Type B pancreatic cell (in vitro differentiated cells): ENCODE measurements around the gene ARL4C. TPM values are rescaled to one million over a fixed set of nuclear protein-coding genes. Genes with fewer than 3 reads are reported as not detected.

ENCODE experiments used
- DNase-seq: peaks from one replicate; pipeline ENCODE4 v3.0.0; 2021; ENCODE audit warnings: mixed read lengths; ENCODE audit not compliant: unreplicated experiment; ENCODE audit errors: extremely low spot score
- H3K27ac Mint-ChIP-seq: 2 replicates; pipeline ENCODE4 v1.8.0; 2021; ENCODE audit warnings: mild to moderate bottlenecking, mixed read lengths
- H3K27me3 Mint-ChIP-seq: 2 replicates; pipeline ENCODE4 v1.8.0; 2021; ENCODE audit warnings: mixed read lengths
- H3K36me3 Mint-ChIP-seq: 2 replicates; pipeline ENCODE4 v1.8.0; 2021; ENCODE audit warnings: mixed read lengths
- H3K4me1 Mint-ChIP-seq: one replicate; pipeline ENCODE4 v1.8.0; 2021; ENCODE audit warnings: mixed read lengths; ENCODE audit not compliant: unreplicated experiment
- H3K4me3 Mint-ChIP-seq: 2 replicates; pipeline ENCODE4 v1.8.0; 2021; ENCODE audit warnings: mild to moderate bottlenecking, mixed read lengths
- H3K9me3 Mint-ChIP-seq: 2 replicates; pipeline ENCODE4 v1.8.0; 2021; ENCODE audit warnings: mixed read lengths
- total RNA-seq: library from RNA; stranded (reverse); gene quantifications from 2 replicates; pipeline ENCODE4 v1.2.1, GENCODE V29; 2021; ENCODE audit warnings: low replicate concordance
- TF ChIP-seq, protein P1 (sequence below): fragments of 200-600 bp; sonication (generic); conservative IDR thresholded peaks from 2 replicates; pipeline ENCODE4 v1.5.0; 2021; ENCODE audit warnings: antibody characterized with exemption, mild to moderate bottlenecking

The ARL4C gene
- total RNA-seq, 1 donor from 2014 or later, result 72.1 TPM

DNA sequence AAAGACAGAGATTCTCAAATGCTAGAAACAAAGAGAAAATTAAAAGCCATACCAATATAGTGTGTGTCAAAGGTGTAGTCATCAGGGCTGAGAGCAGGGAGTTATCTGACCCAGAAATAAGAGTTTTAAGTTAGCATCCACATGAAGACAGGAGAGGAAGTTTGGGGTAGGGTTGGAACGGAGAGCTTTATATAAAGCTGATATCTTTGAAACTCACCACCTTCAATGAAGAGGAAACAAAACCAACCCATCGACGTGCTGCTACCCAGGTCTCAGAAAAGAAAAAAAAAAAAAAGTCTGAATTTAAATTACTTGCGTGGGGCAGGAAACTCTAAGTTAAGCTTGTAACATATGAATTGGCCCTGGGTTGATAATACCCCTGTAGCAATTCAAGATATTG, 42.4 kb downstream of the ARL4C start:
- Mint-ChIP-seq H3K27me3 (peaks cover 4% of the 10 kb centered on the region), H3K27ac (no peak overlapping the region), H3K4me1 (peaks cover 6% of the 10 kb centered on the region), H3K36me3 (peaks cover 3% of the 10 kb centered on the region), H3K4me3 (no peak overlapping the region), H3K9me3 (peaks cover 4% of the 10 kb centered on the region)
- TF ChIP-seq, protein P1, sequence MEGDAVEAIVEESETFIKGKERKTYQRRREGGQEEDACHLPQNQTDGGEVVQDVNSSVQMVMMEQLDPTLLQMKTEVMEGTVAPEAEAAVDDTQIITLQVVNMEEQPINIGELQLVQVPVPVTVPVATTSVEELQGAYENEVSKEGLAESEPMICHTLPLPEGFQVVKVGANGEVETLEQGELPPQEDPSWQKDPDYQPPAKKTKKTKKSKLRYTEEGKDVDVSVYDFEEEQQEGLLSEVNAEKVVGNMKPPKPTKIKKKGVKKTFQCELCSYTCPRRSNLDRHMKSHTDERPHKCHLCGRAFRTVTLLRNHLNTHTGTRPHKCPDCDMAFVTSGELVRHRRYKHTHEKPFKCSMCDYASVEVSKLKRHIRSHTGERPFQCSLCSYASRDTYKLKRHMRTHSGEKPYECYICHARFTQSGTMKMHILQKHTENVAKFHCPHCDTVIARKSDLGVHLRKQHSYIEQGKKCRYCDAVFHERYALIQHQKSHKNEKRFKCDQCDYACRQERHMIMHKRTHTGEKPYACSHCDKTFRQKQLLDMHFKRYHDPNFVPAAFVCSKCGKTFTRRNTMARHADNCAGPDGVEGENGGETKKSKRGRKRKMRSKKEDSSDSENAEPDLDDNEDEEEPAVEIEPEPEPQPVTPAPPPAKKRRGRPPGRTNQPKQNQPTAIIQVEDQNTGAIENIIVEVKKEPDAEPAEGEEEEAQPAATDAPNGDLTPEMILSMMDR, result no peak
- no peak for DNase-seq

DNA sequence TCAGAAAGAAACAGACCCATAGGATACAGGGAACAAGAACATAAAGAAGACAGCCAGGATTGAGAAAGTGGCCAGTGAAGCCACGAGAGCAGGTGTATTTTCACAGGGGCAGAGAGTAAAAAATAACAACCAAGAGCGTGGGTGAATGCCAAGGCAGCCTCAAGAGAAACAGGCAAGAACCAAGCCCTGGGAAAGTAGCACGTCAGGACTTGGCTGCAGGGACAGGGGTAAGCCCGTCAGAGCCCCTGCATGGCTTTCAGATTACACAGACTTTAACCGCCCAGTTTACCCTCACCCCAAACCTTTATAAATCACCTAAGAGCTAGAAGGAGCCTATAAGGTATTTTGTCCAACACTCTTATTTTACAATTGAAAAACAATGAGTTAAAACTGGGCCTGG, 43.7 kb downstream of the ARL4C start:
- no peak overlapping the region for H3K27ac Mint-ChIP-seq
- no peak for DNase-seq
- H3K4me1 Mint-ChIP-seq, result peaks cover 18% of the 10 kb centered on the region
- peaks cover 4% of the 10 kb centered on the region for H3K9me3 Mint-ChIP-seq
- H3K27me3 Mint-ChIP-seq, result peaks cover 7% of the 10 kb centered on the region
- TF ChIP-seq, protein P1, result no peak
- no peak overlapping the region for H3K4me3 Mint-ChIP-seq
- peaks cover 3% of the 10 kb centered on the region for H3K36me3 Mint-ChIP-seq

DNA sequence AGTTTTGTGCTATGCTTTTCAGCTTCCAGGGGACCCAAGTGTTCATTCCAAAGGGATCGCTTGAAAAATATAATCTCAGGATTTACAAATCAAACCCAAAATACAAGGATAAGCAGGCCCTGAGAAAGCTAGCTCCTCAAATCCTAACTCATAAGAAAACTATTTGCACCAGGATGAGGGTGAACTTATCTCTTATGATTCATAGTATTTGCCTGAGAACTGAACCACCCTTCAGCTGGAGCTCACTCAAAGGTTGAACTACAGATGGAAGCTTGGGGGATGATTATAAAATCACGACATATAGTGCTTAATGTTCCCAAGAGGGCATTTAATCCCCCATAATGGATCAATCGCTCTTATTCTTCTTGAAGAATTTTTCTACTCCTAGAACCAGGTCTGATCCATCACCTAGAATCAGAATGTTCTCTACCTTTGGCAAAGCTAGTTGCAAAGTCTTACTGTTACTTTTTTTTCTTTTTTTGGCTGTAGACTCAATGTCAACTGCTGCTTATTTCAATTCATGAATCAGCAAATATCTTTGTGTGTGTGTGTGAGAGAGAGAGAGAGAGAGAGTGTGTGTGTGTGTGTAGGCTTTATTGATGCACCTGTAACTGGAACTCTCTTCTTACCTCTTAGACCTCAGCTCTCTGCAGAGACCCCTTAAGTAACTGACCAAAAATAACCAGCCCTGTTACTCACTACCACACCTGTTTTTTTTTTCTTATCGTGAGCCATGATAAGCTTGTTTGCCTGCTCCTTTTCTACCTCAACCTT, 44.8 kb downstream of the ARL4C start:
- no peak for DNase-seq
- TF ChIP-seq, protein P1, result no peak
- Mint-ChIP-seq H3K27me3 (peaks cover 10% of the 10 kb centered on the region), H3K36me3 (peaks cover 3% of the 10 kb centered on the region), H3K4me3 (peak overlapping the region; percentile 58), H3K4me1 (peaks cover 22% of the 10 kb centered on the region), H3K27ac (peak overlapping the region; percentile 88), H3K9me3 (peaks cover 4% of the 10 kb centered on the region)

DNA sequence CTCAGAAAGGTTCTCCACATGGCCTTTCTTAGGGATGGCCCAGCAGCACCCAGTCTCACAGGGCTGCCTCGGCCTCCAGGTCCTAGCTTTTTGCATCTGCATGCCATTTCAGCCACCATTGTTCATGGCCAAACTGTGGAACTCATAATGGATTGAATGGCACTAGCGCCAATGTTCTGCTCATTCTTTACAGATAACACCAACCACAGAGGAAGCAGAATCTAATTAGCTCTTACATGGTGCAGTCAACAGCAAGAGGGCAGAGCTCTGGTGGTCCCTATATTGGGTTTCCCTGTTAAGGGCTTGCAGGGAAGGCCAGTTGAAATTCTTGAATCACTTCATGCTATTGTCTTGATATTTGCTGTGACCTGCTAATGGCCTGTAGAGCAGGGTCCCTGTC, 45.6 kb downstream of the ARL4C start:
- no peak overlapping the region for H3K27ac Mint-ChIP-seq
- peaks cover 4% of the 10 kb centered on the region for H3K9me3 Mint-ChIP-seq
- TF ChIP-seq, protein P1, result no peak
- no peak for DNase-seq
- H3K4me3 Mint-ChIP-seq, result no peak overlapping the region
- peaks cover 22% of the 10 kb centered on the region for H3K4me1 Mint-ChIP-seq
- peaks cover 10% of the 10 kb centered on the region for H3K27me3 Mint-ChIP-seq
- H3K36me3 Mint-ChIP-seq, result peaks cover 3% of the 10 kb centered on the region

DNA sequence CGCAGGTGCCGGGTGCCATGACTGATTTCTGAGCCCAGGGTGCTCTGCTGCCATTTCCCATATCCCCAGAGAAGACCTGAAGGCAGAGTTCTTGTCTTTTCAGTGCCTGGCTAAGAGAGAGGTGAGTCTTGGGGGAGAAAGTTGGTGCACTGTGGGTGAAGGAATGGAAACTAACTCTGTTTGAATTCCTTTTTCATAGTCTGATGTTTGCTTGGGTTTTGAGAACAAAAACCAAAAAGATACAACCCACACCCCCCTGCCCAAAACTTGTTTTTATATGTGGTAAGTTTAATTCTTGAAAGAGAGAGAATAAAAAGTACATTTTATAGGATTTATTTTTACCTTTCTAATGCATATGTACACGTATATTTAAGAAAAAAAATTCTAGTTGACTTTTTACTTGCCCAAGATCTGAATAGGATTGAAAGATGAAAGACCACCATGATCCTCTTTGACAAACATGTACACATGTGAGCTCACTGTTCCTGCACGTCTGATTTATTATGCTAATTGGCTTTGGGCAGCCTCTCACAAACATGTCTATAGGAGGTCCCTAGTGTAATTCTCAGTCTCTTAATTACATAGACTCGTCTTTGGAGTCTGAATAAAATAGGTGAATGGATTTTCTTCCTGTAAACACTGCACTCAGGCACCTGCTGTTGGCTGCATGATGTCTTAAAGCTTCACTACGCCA, 46.3 kb downstream of the ARL4C start:
- Mint-ChIP-seq H3K4me3 (no peak overlapping the region), H3K27ac (no peak overlapping the region), H3K9me3 (peaks cover 4% of the 10 kb centered on the region), H3K36me3 (peaks cover 3% of the 10 kb centered on the region), H3K27me3 (peaks cover 10% of the 10 kb centered on the region), H3K4me1 (peaks cover 22% of the 10 kb centered on the region)
- DNase-seq, result no peak
- TF ChIP-seq, protein P1, result no peak
